GM10847 (cell line): ENCODE results near the gene RINT1.

Experiments used
- POLR2A ChIP-seq: IDR thresholded peaks from 2 replicates; pipeline ENCODE4 v1.6.1; 2011; ENCODE audit not compliant: insufficient read length; ENCODE audit errors: extremely low read depth

Gene RINT1

DNA sequence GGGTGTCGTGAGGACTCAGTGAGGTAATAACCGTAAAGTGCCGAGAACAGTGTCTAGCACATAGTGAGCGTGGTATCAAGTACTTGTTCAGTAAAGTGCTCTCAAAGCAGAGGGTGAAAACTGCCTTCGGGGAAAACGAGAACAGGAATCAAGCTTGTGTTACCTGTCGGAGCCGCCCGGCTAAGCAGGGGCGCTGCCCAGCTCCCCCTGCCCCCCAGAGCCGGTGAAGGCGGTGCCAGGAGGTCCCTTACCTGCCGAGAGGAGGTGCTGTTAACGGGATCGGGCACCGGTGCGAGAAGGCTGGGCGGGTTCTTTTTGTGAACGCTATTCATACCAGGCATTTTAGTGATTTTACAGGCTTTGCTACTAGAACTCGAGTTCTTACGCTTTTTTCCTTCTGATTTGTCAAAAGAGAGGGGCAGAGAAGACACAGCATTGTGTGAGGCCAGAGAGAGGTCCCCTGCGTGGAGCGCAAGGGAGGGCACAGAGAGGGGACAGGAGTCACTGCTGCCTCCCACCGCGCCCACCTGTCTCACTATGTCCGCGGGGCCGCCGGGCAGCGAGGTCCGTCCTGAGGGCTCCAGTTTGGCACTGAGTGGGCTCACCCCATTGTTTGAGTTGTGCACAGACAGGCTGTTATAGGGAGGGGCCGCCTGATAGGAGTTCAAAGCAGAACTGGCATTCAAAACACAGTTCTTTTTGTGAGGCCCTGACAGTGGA, 81.8 kb downstream of the RINT1 start:
- TF ChIP-seq POLR2A: no peak

DNA sequence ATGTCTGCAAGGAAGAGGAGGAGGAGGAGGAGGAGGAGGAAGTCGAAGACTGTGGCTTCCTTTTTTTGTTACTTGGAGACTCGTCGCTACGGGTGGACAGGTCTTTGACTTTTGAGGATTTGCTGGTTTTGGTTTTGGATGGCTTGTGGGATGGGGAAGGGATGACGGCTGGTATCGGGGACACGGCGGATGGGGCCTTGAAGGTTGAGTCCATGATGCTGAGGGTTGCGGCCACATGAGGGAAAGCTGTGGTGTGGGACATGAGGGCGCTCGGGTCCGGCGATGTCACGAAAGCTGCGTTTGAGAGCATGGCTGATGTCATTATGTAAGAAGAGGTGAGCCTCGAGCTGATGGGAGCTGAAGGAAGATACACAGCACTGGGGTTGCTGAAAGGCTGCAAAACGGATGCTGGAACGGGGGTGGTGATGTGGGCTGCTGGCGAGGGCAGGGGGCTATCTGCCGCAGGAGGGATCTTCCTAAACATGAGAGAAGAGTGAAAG, 82.4 kb downstream of the RINT1 start:
- TF ChIP-seq POLR2A: no peak
